Mesenteric fat pad (tissue), 1 donor: ENCODE results near the gene MEF2C. TPM values are rescaled to one million over a fixed set of nuclear protein-coding genes. Genes with fewer than 3 reads are reported as not detected.
"Not testable (repeated sequence)": the region's sequence is repeated elsewhere in the genome, so short reads cannot be mapped to it uniquely, and the experiment has no call there.

Experiments used
- DNase-seq: peaks from one replicate; pipeline ENCODE4 v3.0.0-alpha.2; 2020; ENCODE audit warnings: low spot score
- total RNA-seq: library from RNA; stranded (reverse); fragmentation: NEBNext Ultra II Directional; extraction: Animal tissue kit (Norgen Biotek cat#: 25700); gene quantifications from one replicate; pipeline ENCODE4 v1.2.1, GENCODE V29; 2021
- donor health status: DM: yes; HTN: yes; CAD: no.

MEF2C gene
- total RNA-seq, 1 donor from 2014 or later: 62.2 TPM

- no peak for DNase-seq
These were observed 14.4 kb downstream of the MEF2C start for GRCh38 chr5:88868468-88869068.

- no peak for DNase-seq
These were observed 15.3 kb downstream of the MEF2C start for GRCh38 chr5:88867638-88868037.

- no peak for DNase-seq
These were observed 19.5 kb downstream of the MEF2C start for GRCh38 chr5:88863523-88863922.

GRCh38 chr5:88862547-88863175 lies 20.3 kb downstream of the MEF2C start:
- no peak for DNase-seq

GRCh38 chr5:88861231-88861630 lies 21.8 kb downstream of the MEF2C start:
- no peak for DNase-seq

GRCh38 chr5:88860501-88860900 lies 22.5 kb downstream of the MEF2C start:
- DNase-seq: no peak

GRCh38 chr5:88858392-88858791 lies 24.6 kb downstream of the MEF2C start:
- no peak for DNase-seq

GRCh38 chr5:88856381-88856780 lies 26.6 kb downstream of the MEF2C start:
- DNase-seq: not testable (repeated sequence)

GRCh38 chr5:88854769-88855168 lies 28.2 kb downstream of the MEF2C start:
- no peak for DNase-seq

- no peak for DNase-seq
These were observed 35.6 kb downstream of the MEF2C start for GRCh38 chr5:88847420-88847819.

GRCh38 chr5:88846434-88846833 lies 36.5 kb downstream of the MEF2C start:
- DNase-seq: no peak

- no peak for DNase-seq
These were observed 37.8 kb downstream of the MEF2C start for GRCh38 chr5:88845081-88845697.

- DNase-seq: no peak
These were observed 40.2 kb downstream of the MEF2C start for GRCh38 chr5:88842784-88843183.

- no peak for DNase-seq
These were observed 41.8 kb downstream of the MEF2C start for GRCh38 chr5:88841212-88841611.

GRCh38 chr5:88840495-88840894 lies 42.5 kb downstream of the MEF2C start:
- no peak for DNase-seq

- no peak for DNase-seq
These were observed 43.7 kb downstream of the MEF2C start for GRCh38 chr5:88839238-88839637.

- DNase-seq: no peak
These were observed 44.5 kb downstream of the MEF2C start for GRCh38 chr5:88838500-88838899.

- DNase-seq: no peak
These were observed 45.2 kb downstream of the MEF2C start for GRCh38 chr5:88837817-88838216.

GRCh38 chr5:88837222-88837621 lies 45.8 kb downstream of the MEF2C start:
- DNase-seq: no peak

GRCh38 chr5:88836195-88836838 lies 46.7 kb downstream of the MEF2C start:
- DNase-seq: no peak

- no peak for DNase-seq
These were observed 48.5 kb downstream of the MEF2C start for GRCh38 chr5:88834499-88834898.

- no peak for DNase-seq
These were observed 48.9 kb downstream of the MEF2C start for GRCh38 chr5:88834131-88834462.
